SK-N-SH (cell line): ENCODE measurements around the gene MTR. TPM values are rescaled to one million over a fixed set of nuclear protein-coding genes. Genes with fewer than 3 reads are reported as not detected.

Experiments used
- CTCF ChIA-PET: fragments of 300-600, 350-600 bp; formaldehyde crosslinking; extraction: SDS; loops from one replicate; lab custom pipeline; 2021; lab: Yijun Ruan, JAX
- POLR2A ChIA-PET: fragments of 350-600 bp; sonication (Branson Sonifier 250); formaldehyde crosslinking; extraction: SDS; loops from one replicate; lab custom pipeline; 2020; ENCODE audit warnings: antibody characterized with exemption, inconsistent platforms; lab: Yijun Ruan, JAX
- DNase-seq: peaks from one replicate; pipeline ENCODE4 v3.0.0; 2012
- H2AFZ ChIP-seq: fragments of 200-600 bp; sonication (generic); 2 replicates; pipeline ENCODE4 v1.8.1; 2016; ENCODE audit warnings: antibody characterized with exemption, mild to moderate bottlenecking, low read depth
- H3F3A ChIP-seq: fragments of 200-600 bp; sonication (generic); replicated peaks from 2 replicates; pipeline ENCODE3; 2016; ENCODE audit warnings: antibody characterized with exemption, mild to moderate bottlenecking; ENCODE audit not compliant: insufficient read depth
- H3K27ac ChIP-seq, 2 experiments: fragments of 200-500 bp in 1 of 2; fragments of 200-600 bp in 1 of 2; sonication (Bioruptor generic) in 1 of 2; sonication (generic), shearing (Covaris generic) in 1 of 2; 2 replicates each; pipeline versions ENCODE4 v1.5.1 to v1.6.1; 2014 to 2016; ENCODE audit warnings: low read depth in 2 of 2, inconsistent platforms in 1 of 2, low read length in 1 of 2, mild to moderate bottlenecking in 1 of 2, mixed read lengths in 1 of 2
- H3K27me3 ChIP-seq: fragments of 200-600 bp; sonication (generic), shearing (Covaris generic); 2 replicates; pipeline ENCODE4 v1.6.1; 2016; ENCODE audit warnings: mixed run types; ENCODE audit not compliant: insufficient read depth
- H3K36me3 ChIP-seq, 2 experiments: fragments of 200-500 bp in 1 of 2; fragments of 200-600 bp in 1 of 2; sonication (Bioruptor generic) in 1 of 2; sonication (generic) in 1 of 2; replicated peaks in 1 of 2; 2 replicates each; pipeline versions ENCODE3 to v1.5.1; 2014 to 2016; ENCODE audit warnings: low read length in 1 of 2, mild to moderate bottlenecking in 1 of 2; ENCODE audit not compliant: insufficient read depth in 2 of 2, control insufficient read depth in 1 of 2
- H3K4me1 ChIP-seq, 2 experiments: fragments of 200-500 bp in 1 of 2; fragments of 200-600 bp in 1 of 2; sonication (Bioruptor generic) in 1 of 2; sonication (generic), shearing (Covaris generic) in 1 of 2; 2 replicates each; pipeline versions ENCODE4 v1.5.1 to v1.6.1; 2014 to 2016; ENCODE audit warnings: low read depth in 1 of 2, low read length in 1 of 2, mixed run types in 1 of 2; ENCODE audit not compliant: insufficient read depth in 2 of 2, control insufficient read depth in 1 of 2
- H3K4me2 ChIP-seq: fragments of 200-600 bp; sonication (generic), shearing (Covaris generic); 2 replicates; pipeline ENCODE4 v1.6.1; 2017; ENCODE audit warnings: mixed run types
- H3K4me3 ChIP-seq, 2 experiments: fragments of 200-500 bp in 1 of 2; fragments of 200-600 bp in 1 of 2; sonication (Bioruptor generic) in 1 of 2; sonication (generic), shearing (Covaris generic) in 1 of 2; 2 replicates each; pipeline versions ENCODE4 v1.5.1 to v1.8.1; 2014 to 2016; ENCODE audit warnings: low read depth in 2 of 2, inconsistent platforms in 1 of 2, low read length in 1 of 2, mild to moderate bottlenecking in 1 of 2, mixed read lengths in 1 of 2, moderate library complexity in 1 of 2
- H3K79me2 ChIP-seq: fragments of 200-600 bp; sonication (generic); 2 replicates; pipeline ENCODE4 v1.8.1; 2017; ENCODE audit warnings: mild to moderate bottlenecking; ENCODE audit not compliant: insufficient read depth
- H3K9ac ChIP-seq: fragments of 200-600 bp; sonication (generic); 2 replicates; pipeline ENCODE4 v1.6.1; 2017; ENCODE audit warnings: mixed run types
- H3K9me2 ChIP-seq: fragments of 200-600 bp; sonication (generic); 2 replicates; pipeline ENCODE4 v1.6.1; 2017; ENCODE audit warnings: mixed run types
- H3K9me3 ChIP-seq: fragments of 200-600 bp; sonication (generic); 2 replicates; pipeline ENCODE4 v1.6.1; 2017; ENCODE audit warnings: mixed run types, mild to moderate bottlenecking, moderate library complexity
- H4K20me1 ChIP-seq: fragments of 200-600 bp; sonication (generic); 2 replicates; pipeline ENCODE4 v1.6.1; 2017; ENCODE audit warnings: mild to moderate bottlenecking, mixed run types; ENCODE audit not compliant: insufficient read depth
- CHD2 ChIP-seq: fragments of 150-350 bp; IDR thresholded peaks from 2 replicates; pipeline ENCODE4 v1.6.1; 2018; ENCODE audit warnings: low read length; ENCODE audit not compliant: partially characterized antibody
- ELF1 ChIP-seq: IDR thresholded peaks from 2 replicates; pipeline ENCODE4 v1.4.0; 2012
- JUND ChIP-seq: IDR thresholded peaks from 2 replicates; pipeline ENCODE4 v1.4.0; 2012
- MEF2A ChIP-seq: IDR thresholded peaks from 2 replicates; pipeline ENCODE4 v1.4.0; 2012; ENCODE audit warnings: low read depth, borderline replicate concordance
- MXI1 ChIP-seq: IDR thresholded peaks from 2 replicates; pipeline ENCODE4 v1.6.1; 2012; ENCODE audit warnings: mild to moderate bottlenecking, low read depth, low read length, improper control_type of control experiment
- RAD21 ChIP-seq: IDR thresholded peaks from 2 replicates; pipeline ENCODE4 v1.6.1; 2012; ENCODE audit warnings: mild to moderate bottlenecking, low read length
- RFX5 ChIP-seq: IDR thresholded peaks from 2 replicates; pipeline ENCODE4 v1.6.1; 2012; ENCODE audit warnings: mild to moderate bottlenecking, improper control_type of control experiment, low read length
- SIN3A ChIP-seq: IDR thresholded peaks from 2 replicates; pipeline ENCODE4 v1.6.1; 2012; ENCODE audit warnings: low read depth, mild to moderate bottlenecking, low read length, moderate library complexity, borderline replicate concordance
- YY1 ChIP-seq: IDR thresholded peaks from 2 replicates; pipeline ENCODE4 v1.4.0; 2012; ENCODE audit warnings: low read depth, mild to moderate bottlenecking
- WGBS: methylation state at CpG from one replicate; pipeline ENCODE4 v1.1.6; 2017; ENCODE audit warnings: low lambda C conversion rate; 5-methylcytosine and 5-hydroxymethylcytosine counted together
- polyA plus RNA-seq, 3 experiments: library from polyadenylated mRNA; depleted of rRNA; stranded (reverse); fragments of >200 nt; gene quantifications; 2 replicates each; pipeline ENCODE4 v1.2.3, GENCODE V29; 2012
- TF ChIP-seq, protein P1 (sequence below): IDR thresholded peaks from 2 replicates; pipeline ENCODE4 v1.4.0; 2012; ENCODE audit warnings: low read depth, borderline replicate concordance
- TF ChIP-seq, protein P2 (sequence below): IDR thresholded peaks from 2 replicates; pipeline ENCODE4 v1.4.0; 2012; ENCODE audit warnings: low read depth, borderline replicate concordance
- TF ChIP-seq, protein P3 (sequence below): fragments of 150-350 bp; IDR thresholded peaks from 2 replicates; pipeline ENCODE4 v1.6.1; 2016; ENCODE audit warnings: mild to moderate bottlenecking, low read depth, low read length
- TF ChIP-seq, protein P4 (sequence below): fragments of 200-600 bp; sonication (generic); IDR thresholded peaks from 2 replicates; pipeline ENCODE4 v1.6.1; 2017; ENCODE audit warnings: antibody characterized with exemption, mild to moderate bottlenecking, moderate library complexity

MTR gene
- polyA plus RNA-seq, 1 of the 3 experiments (the other 2 are of a cell fraction), result 5.4 TPM

DNA sequence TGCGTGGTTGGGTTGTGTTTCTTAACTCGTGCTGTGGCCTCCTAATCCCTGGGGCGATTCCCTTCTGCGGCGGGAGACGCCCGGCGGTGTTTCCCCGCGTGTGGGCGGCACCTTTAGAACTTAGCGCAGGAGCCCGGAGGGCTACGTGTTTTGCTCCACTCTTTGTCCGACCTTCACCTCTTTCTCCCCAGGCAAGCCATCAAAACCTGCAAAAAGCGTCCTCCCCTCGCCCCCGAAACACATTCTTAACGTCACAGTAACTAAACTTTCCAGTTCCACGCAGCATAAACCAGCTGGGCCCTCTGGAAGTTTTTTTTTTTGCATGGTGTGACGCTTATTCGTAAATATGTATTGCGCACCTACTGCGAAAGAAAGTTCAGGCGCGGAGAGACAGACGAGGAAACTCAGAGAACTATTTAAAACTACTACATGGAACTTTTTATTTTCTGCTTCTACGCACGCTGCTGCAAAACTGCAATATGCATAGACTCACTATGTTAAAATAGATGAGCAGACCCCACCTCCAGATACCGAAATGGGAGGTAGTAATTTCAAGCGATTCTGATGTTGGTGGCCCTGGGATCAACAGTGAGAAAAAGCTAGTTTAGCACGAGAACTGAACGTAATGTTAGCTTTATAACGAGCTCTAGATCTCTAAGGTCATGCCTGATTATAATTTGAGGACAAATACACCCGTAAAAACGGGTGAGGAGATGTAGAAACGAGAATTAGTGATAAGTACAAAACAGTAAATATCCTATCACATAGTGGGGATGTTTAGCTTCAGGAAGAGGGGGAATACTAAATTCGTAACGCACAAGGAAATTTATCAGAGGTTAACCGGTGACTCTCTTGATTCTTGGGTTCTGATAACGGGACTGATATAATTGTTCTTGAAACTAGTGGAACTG is 920 bp downstream of the MTR start:
- H3K27me3 ChIP-seq, result no peaks in the 10 kb centered on the region
- H2AFZ ChIP-seq, result peak overlapping the region; percentile 94
- CTCF ChIA-PET, result interaction anchor here (1.5 to 1.8 kb wide), 3 partner anchors 36 to 246 kb away, joined by 3 to 6 read pairs (median 4); partner anchors contain the start of gene RYR2
- H3K4me3 ChIP-seq, result peak overlapping the region; percentile 91 to 99
- H3K9me3 ChIP-seq, result no peaks in the 10 kb centered on the region
- H3K9me2 ChIP-seq, result no peaks in the 10 kb centered on the region
- POLR2A ChIA-PET, result no interaction called here
- TF ChIP-seq, protein P1, sequence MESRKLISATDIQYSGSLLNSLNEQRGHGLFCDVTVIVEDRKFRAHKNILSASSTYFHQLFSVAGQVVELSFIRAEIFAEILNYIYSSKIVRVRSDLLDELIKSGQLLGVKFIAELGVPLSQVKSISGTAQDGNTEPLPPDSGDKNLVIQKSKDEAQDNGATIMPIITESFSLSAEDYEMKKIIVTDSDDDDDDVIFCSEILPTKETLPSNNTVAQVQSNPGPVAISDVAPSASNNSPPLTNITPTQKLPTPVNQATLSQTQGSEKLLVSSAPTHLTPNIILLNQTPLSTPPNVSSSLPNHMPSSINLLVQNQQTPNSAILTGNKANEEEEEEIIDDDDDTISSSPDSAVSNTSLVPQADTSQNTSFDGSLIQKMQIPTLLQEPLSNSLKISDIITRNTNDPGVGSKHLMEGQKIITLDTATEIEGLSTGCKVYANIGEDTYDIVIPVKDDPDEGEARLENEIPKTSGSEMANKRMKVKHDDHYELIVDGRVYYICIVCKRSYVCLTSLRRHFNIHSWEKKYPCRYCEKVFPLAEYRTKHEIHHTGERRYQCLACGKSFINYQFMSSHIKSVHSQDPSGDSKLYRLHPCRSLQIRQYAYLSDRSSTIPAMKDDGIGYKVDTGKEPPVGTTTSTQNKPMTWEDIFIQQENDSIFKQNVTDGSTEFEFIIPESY, result no peak
- TF ChIP-seq, protein P2, sequence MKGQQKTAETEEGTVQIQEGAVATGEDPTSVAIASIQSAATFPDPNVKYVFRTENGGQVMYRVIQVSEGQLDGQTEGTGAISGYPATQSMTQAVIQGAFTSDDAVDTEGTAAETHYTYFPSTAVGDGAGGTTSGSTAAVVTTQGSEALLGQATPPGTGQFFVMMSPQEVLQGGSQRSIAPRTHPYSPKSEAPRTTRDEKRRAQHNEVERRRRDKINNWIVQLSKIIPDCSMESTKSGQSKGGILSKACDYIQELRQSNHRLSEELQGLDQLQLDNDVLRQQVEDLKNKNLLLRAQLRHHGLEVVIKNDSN, result no peak
- TF ChIP-seq CHD2, result no peak
- no peak for TF ChIP-seq JUND
- TF ChIP-seq MXI1, result no peak
- TF ChIP-seq YY1, result no peak
- TF ChIP-seq RFX5, result no peak
- TF ChIP-seq, protein P3, sequence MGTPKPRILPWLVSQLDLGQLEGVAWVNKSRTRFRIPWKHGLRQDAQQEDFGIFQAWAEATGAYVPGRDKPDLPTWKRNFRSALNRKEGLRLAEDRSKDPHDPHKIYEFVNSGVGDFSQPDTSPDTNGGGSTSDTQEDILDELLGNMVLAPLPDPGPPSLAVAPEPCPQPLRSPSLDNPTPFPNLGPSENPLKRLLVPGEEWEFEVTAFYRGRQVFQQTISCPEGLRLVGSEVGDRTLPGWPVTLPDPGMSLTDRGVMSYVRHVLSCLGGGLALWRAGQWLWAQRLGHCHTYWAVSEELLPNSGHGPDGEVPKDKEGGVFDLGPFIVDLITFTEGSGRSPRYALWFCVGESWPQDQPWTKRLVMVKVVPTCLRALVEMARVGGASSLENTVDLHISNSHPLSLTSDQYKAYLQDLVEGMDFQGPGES, result no peak
- TF ChIP-seq RAD21, result no peak
- TF ChIP-seq, protein P4, sequence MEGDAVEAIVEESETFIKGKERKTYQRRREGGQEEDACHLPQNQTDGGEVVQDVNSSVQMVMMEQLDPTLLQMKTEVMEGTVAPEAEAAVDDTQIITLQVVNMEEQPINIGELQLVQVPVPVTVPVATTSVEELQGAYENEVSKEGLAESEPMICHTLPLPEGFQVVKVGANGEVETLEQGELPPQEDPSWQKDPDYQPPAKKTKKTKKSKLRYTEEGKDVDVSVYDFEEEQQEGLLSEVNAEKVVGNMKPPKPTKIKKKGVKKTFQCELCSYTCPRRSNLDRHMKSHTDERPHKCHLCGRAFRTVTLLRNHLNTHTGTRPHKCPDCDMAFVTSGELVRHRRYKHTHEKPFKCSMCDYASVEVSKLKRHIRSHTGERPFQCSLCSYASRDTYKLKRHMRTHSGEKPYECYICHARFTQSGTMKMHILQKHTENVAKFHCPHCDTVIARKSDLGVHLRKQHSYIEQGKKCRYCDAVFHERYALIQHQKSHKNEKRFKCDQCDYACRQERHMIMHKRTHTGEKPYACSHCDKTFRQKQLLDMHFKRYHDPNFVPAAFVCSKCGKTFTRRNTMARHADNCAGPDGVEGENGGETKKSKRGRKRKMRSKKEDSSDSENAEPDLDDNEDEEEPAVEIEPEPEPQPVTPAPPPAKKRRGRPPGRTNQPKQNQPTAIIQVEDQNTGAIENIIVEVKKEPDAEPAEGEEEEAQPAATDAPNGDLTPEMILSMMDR, result no peak
- TF ChIP-seq MEF2A, result no peak
- TF ChIP-seq ELF1, result no peak
- no peak for TF ChIP-seq SIN3A
- DNase-seq, result peak; percentile 23
- H3K36me3 ChIP-seq, result peaks cover 0 to 6% of the 10 kb centered on the region in 2 experiments
- H3K79me2 ChIP-seq, result peaks cover 58% of the 10 kb centered on the region
- H3F3A ChIP-seq, result peaks cover 3% of the 10 kb centered on the region
- H4K20me1 ChIP-seq, result no peaks in the 10 kb centered on the region
- 1% methylated on average over 39 of the region's 41 CpGs for WGBS
- H3K4me1 ChIP-seq, result peaks cover 0 to 5% of the 10 kb centered on the region in 2 experiments; a peak in 2 of 4 replicates
- peak overlapping the region; percentile 90 for H3K4me2 ChIP-seq
- H3K9ac ChIP-seq, result peak overlapping the region; percentile 83
- peak overlapping the region; percentile 76 to 85 for H3K27ac ChIP-seq
